SU-DHL-6 (cell line): ENCODE measurements around the gene FLAD1.

Experiments used
- EZH2phosphoT487 ChIP-seq: fragments of 200-600 bp; sonication (generic), shearing (Covaris generic); conservative IDR thresholded peaks from 2 replicates; pipeline ENCODE4 v1.6.1; 2018; ENCODE audit warnings: mild to moderate bottlenecking, antibody characterized with exemption, low read length, moderate library complexity, mixed read lengths
- TF ChIP-seq, protein P1 (sequence below): fragments of 200-600 bp; sonication (generic); IDR thresholded peaks from one replicate; pipeline ENCODE4 v1.5.1; 2017; ENCODE audit warnings: antibody characterized with exemption, mild to moderate bottlenecking, low read length, moderate library complexity; ENCODE audit not compliant: insufficient read depth, poor library complexity, severe bottlenecking

DNA sequence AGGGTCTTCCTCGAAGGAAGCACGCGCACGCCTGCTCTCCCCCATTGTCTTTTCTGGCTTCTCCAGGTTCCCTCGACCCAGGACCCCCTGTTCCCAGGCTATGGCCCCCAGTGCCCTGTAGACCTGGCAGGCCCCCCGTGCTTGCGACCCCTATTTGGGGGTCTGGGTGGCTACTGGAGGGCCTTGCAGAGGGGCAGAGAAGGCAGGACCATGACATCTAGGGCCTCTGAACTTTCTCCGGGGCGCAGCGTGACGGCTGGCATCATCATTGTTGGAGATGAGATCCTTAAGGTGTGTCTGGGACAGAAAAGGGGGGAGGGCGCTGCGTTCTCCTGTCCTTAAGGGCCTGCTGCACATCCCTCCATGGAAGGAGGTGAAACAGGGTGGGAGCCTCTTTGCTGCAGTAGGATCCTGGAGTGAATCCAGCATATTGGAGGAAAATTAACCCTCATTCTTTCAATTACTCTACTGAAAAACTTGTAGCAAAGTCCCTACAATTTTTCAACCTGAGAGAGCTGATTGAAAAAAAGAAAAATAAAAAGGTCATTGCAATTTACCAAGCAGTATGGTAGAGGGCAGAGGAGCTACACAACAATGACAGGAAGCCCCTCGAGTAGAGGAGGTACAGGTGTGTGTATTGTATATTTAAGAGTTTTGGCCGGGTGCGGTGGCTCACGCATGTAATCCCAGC lies 777 bp downstream of the FLAD1 start:
- TF ChIP-seq, protein P1, sequence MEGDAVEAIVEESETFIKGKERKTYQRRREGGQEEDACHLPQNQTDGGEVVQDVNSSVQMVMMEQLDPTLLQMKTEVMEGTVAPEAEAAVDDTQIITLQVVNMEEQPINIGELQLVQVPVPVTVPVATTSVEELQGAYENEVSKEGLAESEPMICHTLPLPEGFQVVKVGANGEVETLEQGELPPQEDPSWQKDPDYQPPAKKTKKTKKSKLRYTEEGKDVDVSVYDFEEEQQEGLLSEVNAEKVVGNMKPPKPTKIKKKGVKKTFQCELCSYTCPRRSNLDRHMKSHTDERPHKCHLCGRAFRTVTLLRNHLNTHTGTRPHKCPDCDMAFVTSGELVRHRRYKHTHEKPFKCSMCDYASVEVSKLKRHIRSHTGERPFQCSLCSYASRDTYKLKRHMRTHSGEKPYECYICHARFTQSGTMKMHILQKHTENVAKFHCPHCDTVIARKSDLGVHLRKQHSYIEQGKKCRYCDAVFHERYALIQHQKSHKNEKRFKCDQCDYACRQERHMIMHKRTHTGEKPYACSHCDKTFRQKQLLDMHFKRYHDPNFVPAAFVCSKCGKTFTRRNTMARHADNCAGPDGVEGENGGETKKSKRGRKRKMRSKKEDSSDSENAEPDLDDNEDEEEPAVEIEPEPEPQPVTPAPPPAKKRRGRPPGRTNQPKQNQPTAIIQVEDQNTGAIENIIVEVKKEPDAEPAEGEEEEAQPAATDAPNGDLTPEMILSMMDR = peak; percentile 16
- TF ChIP-seq EZH2phosphoT487 = no peak
